Vagina (tissue), 2 donors: ENCODE data around the gene PRSS57. TPM values are rescaled to one million over a fixed set of nuclear protein-coding genes. Genes with fewer than 3 reads are reported as not detected.

Source experiments
- DNase-seq, 2 donors: peaks; one replicate each; pipeline ENCODE4 v3.0.0-alpha.2; 2017; ENCODE audit errors: extremely low spot score in 2 of 2
- H3K27ac ChIP-seq: fragments of 200-600 bp; sonication (generic); one replicate; pipeline ENCODE4 v1.5.1; 2019
- H3K27me3 ChIP-seq: fragments of 200-600 bp; sonication (generic); one replicate; pipeline ENCODE4 v1.5.1; 2019
- H3K36me3 ChIP-seq, 2 donors: fragments of 200-600 bp; sonication (generic); one replicate each; pipeline ENCODE4 v1.5.1; 2017 to 2019
- H3K4me1 ChIP-seq: fragments of 200-600 bp; sonication (generic); one replicate; pipeline ENCODE4 v1.5.1; 2019
- H3K4me3 ChIP-seq, 2 donors: fragments of 200-600 bp; sonication (generic); 1 replicate in 1 of 2; 2 replicates in 1 of 2; pipeline ENCODE4 v1.5.1; 2016 to 2019
- H3K9me3 ChIP-seq: fragments of 200-600 bp; sonication (generic); one replicate; pipeline ENCODE4 v1.5.1; 2019
- CTCF ChIP-seq, 3 experiments: fragments of 450-650 bp in 2 of 3; fragments of 200-600 bp in 1 of 3; sonication (generic) in 1 of 3; IDR thresholded peaks; one replicate each; pipeline ENCODE4 v1.5.1; 2017 to 2019; ENCODE audit warnings: antibody characterized with exemption in 3 of 3, mild to moderate bottlenecking in 2 of 3, moderate library complexity in 2 of 3
- POLR2A ChIP-seq, 2 donors: fragments of 450-650 bp; IDR thresholded peaks; one replicate each; pipeline ENCODE4 v1.6.1; 2017; ENCODE audit warnings: antibody characterized with exemption in 2 of 2, mild to moderate bottlenecking in 2 of 2, moderate library complexity in 2 of 2
- POLR2AphosphoS5 ChIP-seq, 2 donors: sonication (generic); formaldehyde crosslinking; IDR thresholded peaks; one replicate each; pipeline ENCODE4 v1.9.0; 2017; ENCODE audit warnings: antibody characterized with exemption in 2 of 2, mild to moderate bottlenecking in 2 of 2, low read depth in 1 of 2; ENCODE audit not compliant: insufficient read depth in 1 of 2
- intact Hi-C: fragments of 100-400 bp; cut with DNase I; formaldehyde crosslinking; loops from one replicate; pipeline ENCODE4 v1.15.1; 2023
- total RNA-seq: library from RNA; depleted of rRNA; stranded (reverse); fragments of >200 nt; gene quantifications from one replicate; pipeline ENCODE4 v1.2.3, GENCODE V29; 2016

Gene PRSS57
- total RNA-seq, 1 donor from 2014 or later: not detected

- no peaks in the 10 kb centered on the region for H3K9me3 ChIP-seq
- TF ChIP-seq POLR2A (IDR thresholded peaks at IDR 0.05) (no peak), POLR2AphosphoS5 (IDR thresholded peaks at IDR 0.05; ENCODE audit: insufficient read depth in 1 of 2, low read depth in 1 of 2) (no peak), CTCF (IDR thresholded peaks at IDR 0.05) (no peak)
- H3K27me3 ChIP-seq: no peaks in the 10 kb centered on the region
- H3K4me3 ChIP-seq: no peak overlapping the region
- H3K27ac ChIP-seq: no peak overlapping the region
- no peaks in the 10 kb centered on the region for H3K4me1 ChIP-seq
- peaks cover 0 to 61% of the 10 kb centered on the region in 2 donors for H3K36me3 ChIP-seq
- intact Hi-C loops: no loop called here
- DNase-seq: no peak
Observed at GRCh38 chr19:647566-648284, 47.5 kb downstream of the PRSS57 start.

GRCh38 chr19:646779-647565 lies 48.3 kb downstream of the PRSS57 start:
- no peaks in the 10 kb centered on the region for H3K9me3 ChIP-seq
- intact Hi-C loops: no loop called here
- no peaks in the 10 kb centered on the region for H3K27me3 ChIP-seq
- TF ChIP-seq POLR2A (IDR thresholded peaks at IDR 0.05): no peak
- TF ChIP-seq CTCF (IDR thresholded peaks at IDR 0.05): no peak
- no peak for TF ChIP-seq POLR2AphosphoS5 (IDR thresholded peaks at IDR 0.05; ENCODE audit: insufficient read depth in 1 of 2, low read depth in 1 of 2)
- no peak overlapping the region for H3K4me3 ChIP-seq
- H3K27ac ChIP-seq: no peak overlapping the region
- no peak for DNase-seq
- H3K4me1 ChIP-seq: no peaks in the 10 kb centered on the region
- H3K36me3 ChIP-seq: peaks cover 0 to 60% of the 10 kb centered on the region in 2 donors

GRCh38 chr19:645912-646778 lies 49.1 kb downstream of the PRSS57 start:
- Histone ChIP-seq H3K36me3 (peaks cover 0 to 51% of the 10 kb centered on the region in 2 donors), H3K9me3 (no peaks in the 10 kb centered on the region), H3K27ac (no peak overlapping the region), H3K4me3 (no peak overlapping the region), H3K4me1 (no peaks in the 10 kb centered on the region), H3K27me3 (no peaks in the 10 kb centered on the region)
- TF ChIP-seq POLR2AphosphoS5 (IDR thresholded peaks at IDR 0.05; ENCODE audit: insufficient read depth in 1 of 2, low read depth in 1 of 2) (no peak), CTCF (IDR thresholded peaks at IDR 0.05) (no peak), POLR2A (IDR thresholded peaks at IDR 0.05) (no peak)
- DNase-seq: no peak
- intact Hi-C loops: no loop called here

- Histone ChIP-seq H3K27me3 (no peaks in the 10 kb centered on the region), H3K36me3 (peaks cover 0 to 40% of the 10 kb centered on the region in 2 donors), H3K9me3 (no peaks in the 10 kb centered on the region), H3K27ac (no peak overlapping the region), H3K4me3 (no peak overlapping the region), H3K4me1 (peaks cover 7% of the 10 kb centered on the region)
- TF ChIP-seq POLR2A (IDR thresholded peaks at IDR 0.05) (no peak), CTCF (IDR thresholded peaks at IDR 0.05) (no peak)
- no peak for DNase-seq
- intact Hi-C loops: no loop called here
Observed at GRCh38 chr19:644789-645188, 50.5 kb downstream of the PRSS57 start.
